K562 (cell line): Measurements from ENCODE around the gene MRM2. TPM values are rescaled to one million over a fixed set of nuclear protein-coding genes. Genes with fewer than 3 reads are reported as not detected.
A peak's percentile ranks its signal among the peaks of the same experiment; 100 is the strongest.

Experiments
- CCNT2 ChIP-seq: IDR thresholded peaks from 2 replicates; pipeline ENCODE4 v1.6.1; 2011; ENCODE audit warnings: borderline replicate concordance, low read depth, mild to moderate bottlenecking, moderate library complexity, mixed read lengths, low read length; ENCODE audit not compliant: insufficient read length; ENCODE audit errors: extremely low read depth
- CEBPZ ChIP-seq: fragments of 150-350 bp; IDR thresholded peaks from 2 replicates; pipeline ENCODE4 v1.6.1; 2014; ENCODE audit warnings: low read depth, mild to moderate bottlenecking, low read length, borderline replicate concordance
- CSDE1 ChIP-seq, 2 experiments: fragments of 450-650 bp; IDR thresholded peaks; 2 replicates each; pipeline ENCODE4 v1.6.1; 2016; ENCODE audit warnings: mild to moderate bottlenecking in 1 of 2
- ELF2 ChIP-seq: fragments of 250-450 bp; sonication (Bioruptor Pico); IDR thresholded peaks from 2 replicates; pipeline ENCODE4 v1.5.0; 2021; ENCODE audit warnings: mild to moderate bottlenecking
- ILF3 ChIP-seq: fragments of 450-650 bp; IDR thresholded peaks from 2 replicates; pipeline ENCODE4 v1.6.1; 2018; ENCODE audit warnings: antibody characterized with exemption, mild to moderate bottlenecking, moderate library complexity, borderline replicate concordance
- KAT7 ChIP-seq: sonication (generic); formaldehyde crosslinking; IDR thresholded peaks from 2 replicates; pipeline ENCODE4 v1.8.0; 2022; ENCODE audit warnings: missing genetic modification reagents, mild to moderate bottlenecking, borderline replicate concordance
- MCM5 ChIP-seq: fragments of 450-650 bp; IDR thresholded peaks from 2 replicates; pipeline ENCODE4 v1.6.1; 2016; ENCODE audit warnings: low read depth
- NCOA6 ChIP-seq: fragments of 450-650 bp; IDR thresholded peaks from 2 replicates; pipeline ENCODE4 v1.6.1; 2017; ENCODE audit warnings: mild to moderate bottlenecking
- PCBP1 ChIP-seq: fragments of 200-400 bp; formaldehyde crosslinking; IDR thresholded peaks from 2 replicates; pipeline ENCODE4 v1.6.1; 2018; ENCODE audit warnings: mild to moderate bottlenecking, low read depth, low read length; ENCODE audit not compliant: poor library complexity, severe bottlenecking
- PHB ChIP-seq: fragments of 250-450 bp; sonication (Bioruptor Pico); IDR thresholded peaks from 2 replicates; pipeline ENCODE4 v1.5.0; 2021
- SIN3A ChIP-seq, 2 experiments: fragments of 150-350 bp in 1 of 2; IDR thresholded peaks; 2 replicates each; pipeline ENCODE4 v1.6.1; 2011 to 2016; ENCODE audit warnings: borderline replicate concordance in 2 of 2, low read depth in 2 of 2, low read length in 2 of 2, mild to moderate bottlenecking in 2 of 2, moderate library complexity in 2 of 2; ENCODE audit not compliant: control insufficient read depth in 1 of 2
- SMARCC2 ChIP-seq: fragments of 450-650 bp; IDR thresholded peaks from 2 replicates; pipeline ENCODE4 v1.6.1; 2017; ENCODE audit warnings: antibody characterized with exemption, moderate library complexity, mild to moderate bottlenecking, low read depth
- TSC22D4 ChIP-seq: fragments of 450-650 bp; IDR thresholded peaks from 2 replicates; pipeline ENCODE4 v1.6.1; 2016; ENCODE audit warnings: missing genetic modification characterization, missing biosample characterization, control low read depth
- ZFX ChIP-seq: sonication (generic); formaldehyde crosslinking; IDR thresholded peaks from 2 replicates; pipeline ENCODE4 v1.8.0; 2022; ENCODE audit warnings: mild to moderate bottlenecking, missing genetic modification reagents, moderate library complexity
- ZNF354B ChIP-seq: fragments of 250-450 bp; sonication (Bioruptor Pico); IDR thresholded peaks from 2 replicates; pipeline ENCODE4 v1.4.0; 2020
- ZNF408 ChIP-seq: fragments of 250-450 bp; sonication (Bioruptor Pico); IDR thresholded peaks from 2 replicates; pipeline ENCODE4 v1.4.0; 2020; ENCODE audit warnings: low read depth, mild to moderate bottlenecking, moderate library complexity
- polyA plus RNA-seq, 8 experiments: library from polyadenylated mRNA; depleted of rRNA in 4 of 8; stranded (reverse) in 5 of 8; unstranded in 3 of 8; fragments of >200 nt; fragmentation: Nextera tagmentation in 2 of 8; fragmentation: Illumina TruSeq in 1 of 8; extraction: Ambion mirVana in 2 of 8; extraction: Trizol in 1 of 8; gene quantifications; 2 replicates each; pipeline versions ENCODE4 v1.2.1 to v1.2.3, GENCODE V29; 2011 to 2014; ENCODE audit warnings: inconsistent platforms in 1 of 8, missing spikeins in 1 of 8
- total RNA-seq, 7 experiments: library from RNA; depleted of rRNA in 6 of 7; stranded (reverse); fragments of >200 nt in 6 of 7; fragmentation: Illumina TruSeq in 2 of 7; extraction: Trizol in 2 of 7; gene quantifications; 2 replicates each; pipeline versions ENCODE4 v1.2.1 to v1.2.3, GENCODE V29; 2011 to 2021; ENCODE audit warnings: low replicate concordance in 1 of 7
- TF ChIP-seq, protein P1 (sequence below): fragments of 450-650 bp; IDR thresholded peaks from one replicate; pipeline ENCODE4 v1.6.1; 2018; ENCODE audit warnings: mild to moderate bottlenecking, moderate library complexity; ENCODE audit not compliant: partially characterized antibody
- TF ChIP-seq, protein P2 (sequence below): fragments of 200-800 bp; sonication (Bioruptor generic); IDR thresholded peaks from 2 replicates; pipeline ENCODE4 v1.6.1; 2016; ENCODE audit warnings: missing genetic modification characterization, missing compliant biosample characterization

Gene MRM2
- total and polyA plus RNA-seq, 9 of the 15 experiments (the other 6 are each of a cell fraction or from before 2014, with no cell fraction given): 32.4 to 116 (median 50.5) TPM

- TF ChIP-seq TSC22D4 (tag) (no peak), PCBP1 (no peak), KAT7 (no peak), SIN3A (IDR thresholded peaks at IDR 0.05; ENCODE audit: borderline replicate concordance in 2 of 2, control insufficient read depth in 1 of 2, low read depth in 2 of 2, low read length in 2 of 2) (peak in 1 of 2 experiments; percentile 85; a peak in 3 of 4 replicates), ELF2 (CRISPR knock-in tag) (no peak), NCOA6 (no peak), CSDE1 (IDR thresholded peaks at IDR 0.05) (no peak), CCNT2 (no peak), PHB (CRISPR knock-in tag) (no peak), ILF3 (no peak), CEBPZ (no peak), ZFX (CRISPR knock-in tag) (no peak), ZNF354B (CRISPR knock-in tag) (no peak), MCM5 (no peak), ZNF408 (CRISPR knock-in tag) (no peak), SMARCC2 (no peak)
- TF ChIP-seq, protein P1, sequence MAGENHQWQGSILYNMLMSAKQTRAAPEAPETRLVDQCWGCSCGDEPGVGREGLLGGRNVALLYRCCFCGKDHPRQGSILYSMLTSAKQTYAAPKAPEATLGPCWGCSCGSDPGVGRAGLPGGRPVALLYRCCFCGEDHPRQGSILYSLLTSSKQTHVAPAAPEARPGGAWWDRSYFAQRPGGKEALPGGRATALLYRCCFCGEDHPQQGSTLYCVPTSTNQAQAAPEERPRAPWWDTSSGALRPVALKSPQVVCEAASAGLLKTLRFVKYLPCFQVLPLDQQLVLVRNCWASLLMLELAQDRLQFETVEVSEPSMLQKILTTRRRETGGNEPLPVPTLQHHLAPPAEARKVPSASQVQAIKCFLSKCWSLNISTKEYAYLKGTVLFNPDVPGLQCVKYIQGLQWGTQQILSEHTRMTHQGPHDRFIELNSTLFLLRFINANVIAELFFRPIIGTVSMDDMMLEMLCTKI: no peak
- TF ChIP-seq, protein P2, sequence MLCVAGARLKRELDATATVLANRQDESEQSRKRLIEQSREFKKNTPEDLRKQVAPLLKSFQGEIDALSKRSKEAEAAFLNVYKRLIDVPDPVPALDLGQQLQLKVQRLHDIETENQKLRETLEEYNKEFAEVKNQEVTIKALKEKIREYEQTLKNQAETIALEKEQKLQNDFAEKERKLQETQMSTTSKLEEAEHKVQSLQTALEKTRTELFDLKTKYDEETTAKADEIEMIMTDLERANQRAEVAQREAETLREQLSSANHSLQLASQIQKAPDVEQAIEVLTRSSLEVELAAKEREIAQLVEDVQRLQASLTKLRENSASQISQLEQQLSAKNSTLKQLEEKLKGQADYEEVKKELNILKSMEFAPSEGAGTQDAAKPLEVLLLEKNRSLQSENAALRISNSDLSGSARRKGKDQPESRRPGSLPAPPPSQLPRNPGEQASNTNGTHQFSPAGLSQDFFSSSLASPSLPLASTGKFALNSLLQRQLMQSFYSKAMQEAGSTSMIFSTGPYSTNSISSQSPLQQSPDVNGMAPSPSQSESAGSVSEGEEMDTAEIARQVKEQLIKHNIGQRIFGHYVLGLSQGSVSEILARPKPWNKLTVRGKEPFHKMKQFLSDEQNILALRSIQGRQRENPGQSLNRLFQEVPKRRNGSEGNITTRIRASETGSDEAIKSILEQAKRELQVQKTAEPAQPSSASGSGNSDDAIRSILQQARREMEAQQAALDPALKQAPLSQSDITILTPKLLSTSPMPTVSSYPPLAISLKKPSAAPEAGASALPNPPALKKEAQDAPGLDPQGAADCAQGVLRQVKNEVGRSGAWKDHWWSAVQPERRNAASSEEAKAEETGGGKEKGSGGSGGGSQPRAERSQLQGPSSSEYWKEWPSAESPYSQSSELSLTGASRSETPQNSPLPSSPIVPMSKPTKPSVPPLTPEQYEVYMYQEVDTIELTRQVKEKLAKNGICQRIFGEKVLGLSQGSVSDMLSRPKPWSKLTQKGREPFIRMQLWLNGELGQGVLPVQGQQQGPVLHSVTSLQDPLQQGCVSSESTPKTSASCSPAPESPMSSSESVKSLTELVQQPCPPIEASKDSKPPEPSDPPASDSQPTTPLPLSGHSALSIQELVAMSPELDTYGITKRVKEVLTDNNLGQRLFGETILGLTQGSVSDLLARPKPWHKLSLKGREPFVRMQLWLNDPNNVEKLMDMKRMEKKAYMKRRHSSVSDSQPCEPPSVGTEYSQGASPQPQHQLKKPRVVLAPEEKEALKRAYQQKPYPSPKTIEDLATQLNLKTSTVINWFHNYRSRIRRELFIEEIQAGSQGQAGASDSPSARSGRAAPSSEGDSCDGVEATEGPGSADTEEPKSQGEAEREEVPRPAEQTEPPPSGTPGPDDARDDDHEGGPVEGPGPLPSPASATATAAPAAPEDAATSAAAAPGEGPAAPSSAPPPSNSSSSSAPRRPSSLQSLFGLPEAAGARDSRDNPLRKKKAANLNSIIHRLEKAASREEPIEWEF (CRISPR knock-in tag): no peak
Observed at GRCh38 chr7:2242541-2243429, 780 bp upstream of the MRM2 start (continued).
